ENCODE data around the gene SBNO2.

DNA sequence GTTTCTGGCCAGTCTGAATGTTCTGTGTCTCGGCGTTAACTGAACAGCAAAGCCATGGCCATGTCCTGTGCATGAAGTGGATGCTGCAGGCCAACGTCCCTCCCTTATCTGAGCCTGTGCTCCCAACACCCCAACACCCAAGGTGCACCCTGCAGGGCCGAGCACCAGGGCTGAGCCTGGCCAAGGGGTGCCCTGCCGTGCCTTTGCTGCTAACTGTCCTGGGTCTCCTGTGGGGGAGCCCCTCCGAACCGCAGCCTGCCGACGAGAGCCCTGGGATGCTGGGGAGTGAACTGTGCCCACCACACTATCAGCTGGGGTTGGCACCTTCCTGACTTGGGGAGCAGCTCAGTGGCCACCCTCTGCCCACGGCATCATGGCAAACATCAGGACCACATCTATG lies 52.7 kb downstream of the SBNO2 start:
- TF ChIP-seq, protein P1, sequence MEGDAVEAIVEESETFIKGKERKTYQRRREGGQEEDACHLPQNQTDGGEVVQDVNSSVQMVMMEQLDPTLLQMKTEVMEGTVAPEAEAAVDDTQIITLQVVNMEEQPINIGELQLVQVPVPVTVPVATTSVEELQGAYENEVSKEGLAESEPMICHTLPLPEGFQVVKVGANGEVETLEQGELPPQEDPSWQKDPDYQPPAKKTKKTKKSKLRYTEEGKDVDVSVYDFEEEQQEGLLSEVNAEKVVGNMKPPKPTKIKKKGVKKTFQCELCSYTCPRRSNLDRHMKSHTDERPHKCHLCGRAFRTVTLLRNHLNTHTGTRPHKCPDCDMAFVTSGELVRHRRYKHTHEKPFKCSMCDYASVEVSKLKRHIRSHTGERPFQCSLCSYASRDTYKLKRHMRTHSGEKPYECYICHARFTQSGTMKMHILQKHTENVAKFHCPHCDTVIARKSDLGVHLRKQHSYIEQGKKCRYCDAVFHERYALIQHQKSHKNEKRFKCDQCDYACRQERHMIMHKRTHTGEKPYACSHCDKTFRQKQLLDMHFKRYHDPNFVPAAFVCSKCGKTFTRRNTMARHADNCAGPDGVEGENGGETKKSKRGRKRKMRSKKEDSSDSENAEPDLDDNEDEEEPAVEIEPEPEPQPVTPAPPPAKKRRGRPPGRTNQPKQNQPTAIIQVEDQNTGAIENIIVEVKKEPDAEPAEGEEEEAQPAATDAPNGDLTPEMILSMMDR (conservative IDR thresholded peaks at IDR 0.05; ENCODE audit: low read length): no peak
- no peak for TF ChIP-seq EZH2phosphoT487 (IDR thresholded peaks at IDR 0.05; ENCODE audit: borderline replicate concordance)

All from Loucy (cell line).